ENCODE measurements around the gene CDC42BPB.

DNA sequence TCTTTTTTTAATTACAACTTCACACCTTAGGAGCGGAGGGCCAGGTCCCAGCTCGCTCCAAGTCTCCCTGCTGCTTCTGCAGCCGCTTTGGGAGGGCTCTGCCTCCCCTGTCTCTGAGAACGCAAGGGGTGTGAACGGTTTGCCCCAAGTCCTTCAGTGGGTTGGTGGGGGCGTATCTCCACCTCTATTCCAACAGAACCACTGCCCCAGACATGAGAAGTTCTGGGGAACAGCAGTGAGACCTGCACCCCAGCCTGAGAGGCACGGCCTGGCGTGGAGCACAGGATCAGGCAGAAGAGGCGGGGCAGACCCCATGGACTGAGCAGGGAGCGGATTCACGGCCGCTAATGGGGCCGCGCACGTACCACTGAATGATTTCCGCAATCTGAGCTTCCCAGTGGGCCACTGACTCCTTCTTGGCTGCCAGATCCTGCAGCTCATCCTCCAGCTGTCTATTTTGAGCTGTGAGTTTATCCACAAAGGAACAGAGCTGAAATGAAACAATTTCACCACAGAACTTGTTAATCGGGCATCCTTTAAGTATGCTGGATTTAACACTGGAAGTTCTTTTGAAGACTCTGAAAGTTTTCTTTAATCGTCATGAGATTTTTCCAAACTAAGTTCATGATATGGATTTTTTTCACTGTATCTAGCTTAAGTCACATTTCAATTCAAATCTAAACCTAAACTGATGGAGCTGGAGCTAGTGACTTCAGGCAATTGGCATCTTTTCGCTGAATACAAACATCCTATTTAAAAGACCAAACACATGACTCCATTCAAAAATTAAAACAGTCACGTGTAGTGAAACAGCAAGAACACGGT is 90.5 kb downstream of the CDC42BPB start:
- no peak for TF ChIP-seq FOXK2 (IDR thresholded peaks at IDR 0.05)
- no peak for TF ChIP-seq HDGF (IDR thresholded peaks at IDR 0.05; ENCODE audit: borderline replicate concordance)
- TF ChIP-seq BHLHE40 (IDR thresholded peaks at IDR 0.05; ENCODE audit: borderline replicate concordance) = no peak
- no peak for TF ChIP-seq ZNF384 (IDR thresholded peaks at IDR 0.05)
- TF ChIP-seq FOXM1 (IDR thresholded peaks at IDR 0.05; ENCODE audit: borderline replicate concordance) = no peak
- no peak for TF ChIP-seq SP1 (IDR thresholded peaks at IDR 0.05)
- TF ChIP-seq LEF1 (IDR thresholded peaks at IDR 0.05; ENCODE audit: borderline replicate concordance) = no peak
- TF ChIP-seq ARNT (IDR thresholded peaks at IDR 0.05) = no peak
